GM18511 (cell line): ENCODE results near the gene CCSAP.
A peak's percentile ranks its signal among the peaks of the same experiment; 100 is the strongest.

Experiments
- ATAC-seq: cut with Tn5 transposase; IDR thresholded peaks from one replicate; pipeline ENCODE4 v1.9.1; 2021; ENCODE audit warnings: mild to moderate bottlenecking, moderate library complexity; ENCODE audit not compliant: unreplicated experiment

The CCSAP gene

GRCh38 chr1:229365569-229365968 is 22.7 kb upstream of the CCSAP start:
- ATAC-seq = no peak

- no peak for ATAC-seq
Observed at GRCh38 chr1:229364207-229365065, 21.6 kb upstream of the CCSAP start.

- ATAC-seq = no peak
Observed at GRCh38 chr1:229363723-229364122, 20.9 kb upstream of the CCSAP start.

- ATAC-seq = no peak
Observed at GRCh38 chr1:229360420-229360819, 17.6 kb upstream of the CCSAP start.

- no peak for ATAC-seq
Observed at GRCh38 chr1:229355661-229356060, 12.8 kb upstream of the CCSAP start.

GRCh38 chr1:229354226-229354625 is 11.4 kb upstream of the CCSAP start:
- ATAC-seq = no peak

GRCh38 chr1:229352975-229353374 is 10.1 kb upstream of the CCSAP start:
- no peak for ATAC-seq

GRCh38 chr1:229349463-229350385 is 6.9 kb upstream of the CCSAP start:
- no peak for ATAC-seq

GRCh38 chr1:229347528-229347927 is 4.7 kb upstream of the CCSAP start:
- ATAC-seq = no peak

GRCh38 chr1:229344937-229345684 is 2.3 kb upstream of the CCSAP start:
- no peak for ATAC-seq

- ATAC-seq = no peak
Observed at GRCh38 chr1:229344139-229344538, 1.3 kb upstream of the CCSAP start.

GRCh38 chr1:229341774-229342655 is 832 bp downstream of the CCSAP start:
- peak; percentile 68 for ATAC-seq

GRCh38 chr1:229340496-229340895 is 2.4 kb downstream of the CCSAP start:
- no peak for ATAC-seq

GRCh38 chr1:229339520-229339919 is 3.3 kb downstream of the CCSAP start:
- no peak for ATAC-seq

- ATAC-seq = no peak
Observed at GRCh38 chr1:229339086-229339485, 3.8 kb downstream of the CCSAP start.

- no peak for ATAC-seq
Observed at GRCh38 chr1:229336345-229336744, 6.5 kb downstream of the CCSAP start.

GRCh38 chr1:229334716-229335115 is 8.1 kb downstream of the CCSAP start:
- no peak for ATAC-seq

- no peak for ATAC-seq
Observed at GRCh38 chr1:229334269-229334668, 8.6 kb downstream of the CCSAP start.

GRCh38 chr1:229328598-229329362 is 14.1 kb downstream of the CCSAP start:
- ATAC-seq = no peak
